DMS53 (cell line): ENCODE data around the gene UNC79.

Source experiments
- DNase-seq: peaks from one replicate; lab custom pipeline; 2025; lab: John Stamatoyannopoulos, UW

The UNC79 gene

DNA sequence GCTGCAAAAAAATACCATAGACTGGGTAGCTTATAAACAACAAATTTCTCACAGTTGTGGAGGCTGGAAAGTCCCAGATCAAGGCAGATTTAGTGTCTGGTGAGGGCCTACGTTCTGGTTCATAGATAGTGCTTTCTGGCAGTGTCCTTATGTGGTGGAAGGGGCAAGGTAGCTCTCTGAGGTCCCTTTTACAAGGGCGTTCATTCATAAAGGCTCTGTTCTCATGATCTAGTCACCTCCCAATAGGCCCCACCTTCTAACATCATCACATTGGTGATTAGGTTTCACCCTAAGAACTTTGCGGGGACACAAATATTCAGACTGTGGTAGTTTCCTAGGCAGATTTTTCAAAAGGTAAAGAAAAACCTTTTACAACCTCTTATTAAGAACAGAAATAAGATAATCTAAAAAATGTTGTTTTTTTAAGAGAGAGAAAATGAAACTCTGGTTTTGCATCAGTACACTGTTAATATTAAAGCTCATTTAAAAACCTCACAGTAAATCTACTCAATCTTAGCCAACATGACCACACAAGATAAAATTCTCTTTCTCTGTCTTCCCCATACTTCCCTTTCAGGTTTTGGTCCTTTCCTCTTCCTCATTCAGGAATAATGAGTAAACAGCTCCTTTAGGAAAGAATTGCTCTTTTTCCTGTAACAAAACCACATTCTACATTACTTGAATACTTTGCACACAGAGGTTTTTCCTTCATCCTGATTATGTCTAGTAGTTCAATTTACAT lies 117.5 kb downstream of the UNC79 start:
- DNase-seq = no peak

DNA sequence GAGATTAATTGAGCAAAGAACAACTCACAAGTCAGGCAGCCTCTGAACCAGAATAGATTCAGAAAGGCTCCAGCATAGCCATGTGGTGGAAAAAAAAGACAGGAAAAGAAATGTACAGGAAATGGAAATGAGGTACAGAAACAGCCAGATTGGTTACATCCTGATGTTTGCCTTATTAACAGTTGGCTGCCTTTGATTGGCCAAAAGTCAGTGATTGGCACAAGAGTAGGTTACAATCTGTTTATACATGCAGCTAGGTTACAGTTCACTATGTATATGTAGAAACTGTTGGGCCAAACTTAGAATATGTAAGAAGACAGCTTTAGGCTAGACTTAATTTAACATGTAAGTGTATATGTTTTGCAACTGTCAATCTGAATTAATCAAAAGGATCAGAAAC lies 118.9 kb downstream of the UNC79 start:
- DNase-seq = no peak

DNA sequence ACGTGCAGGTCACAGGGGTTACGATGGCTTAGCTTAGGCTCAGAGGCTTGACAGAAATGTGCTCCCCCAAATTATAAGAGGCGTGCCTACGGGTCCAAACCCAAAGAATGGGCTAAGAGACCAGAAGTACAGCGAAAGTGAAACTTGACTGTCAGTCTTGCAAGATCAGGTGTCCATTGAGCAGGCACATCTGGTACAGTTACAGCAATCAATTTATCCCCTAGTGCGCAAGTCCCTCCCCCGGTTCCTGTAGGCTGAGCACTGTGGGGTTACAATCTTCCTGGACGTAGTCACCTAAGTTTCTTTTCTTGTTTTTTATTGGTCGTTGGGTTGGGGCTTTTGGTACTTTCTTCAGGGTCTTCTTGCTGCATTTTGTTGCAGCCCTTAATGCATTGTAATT lies 134.2 kb downstream of the UNC79 start:
- no peak for DNase-seq

DNA sequence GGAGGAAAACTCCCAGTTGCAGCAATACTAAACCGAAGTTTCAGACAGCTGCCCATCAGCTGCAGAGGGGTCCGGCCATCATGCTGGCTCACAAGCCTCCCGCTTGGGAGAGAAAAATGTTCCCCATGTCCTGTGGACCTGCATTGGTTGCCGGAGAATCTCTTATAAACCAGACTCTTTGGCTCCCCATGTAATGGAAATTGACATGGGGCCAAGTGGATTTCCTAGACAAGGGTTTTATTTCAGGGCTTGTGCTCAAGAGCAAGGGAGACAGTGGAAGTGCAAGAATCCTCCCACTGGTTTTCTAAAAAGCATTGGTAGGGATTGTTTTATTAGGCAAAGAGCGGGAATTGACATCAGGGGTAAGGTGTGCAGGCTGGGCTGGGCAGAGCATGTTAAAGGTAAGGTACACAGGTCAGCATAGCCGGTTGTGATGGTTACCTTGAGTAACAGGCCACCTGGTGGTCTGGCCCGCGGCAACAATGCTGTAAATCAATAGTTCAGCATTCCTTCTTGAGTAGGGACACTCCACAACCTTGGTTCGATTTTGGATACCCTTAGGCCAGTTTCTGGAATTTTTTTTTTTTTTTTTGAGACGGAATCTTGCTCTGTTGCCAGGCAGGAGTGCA lies 135.4 kb downstream of the UNC79 start:
- DNase-seq = no peak

DNA sequence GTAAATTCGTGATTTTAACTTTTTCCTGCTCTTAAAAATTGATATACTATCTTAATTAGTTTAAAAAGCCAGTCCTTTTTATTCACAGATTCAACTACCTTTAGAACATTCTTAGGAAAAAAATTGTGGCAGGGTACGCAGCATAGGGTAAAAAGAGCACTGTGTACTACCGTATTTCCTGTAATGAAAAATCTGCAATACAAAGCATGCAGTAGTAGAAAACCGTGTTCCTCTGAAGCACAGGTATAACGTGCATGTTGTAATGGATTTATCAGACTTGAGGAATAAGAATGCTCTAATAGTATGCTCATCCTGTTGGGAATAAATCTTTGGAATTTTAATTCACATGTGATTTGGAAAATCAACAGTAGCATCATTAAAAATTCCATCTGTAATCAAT lies 140.5 kb downstream of the UNC79 start:
- no peak for DNase-seq

DNA sequence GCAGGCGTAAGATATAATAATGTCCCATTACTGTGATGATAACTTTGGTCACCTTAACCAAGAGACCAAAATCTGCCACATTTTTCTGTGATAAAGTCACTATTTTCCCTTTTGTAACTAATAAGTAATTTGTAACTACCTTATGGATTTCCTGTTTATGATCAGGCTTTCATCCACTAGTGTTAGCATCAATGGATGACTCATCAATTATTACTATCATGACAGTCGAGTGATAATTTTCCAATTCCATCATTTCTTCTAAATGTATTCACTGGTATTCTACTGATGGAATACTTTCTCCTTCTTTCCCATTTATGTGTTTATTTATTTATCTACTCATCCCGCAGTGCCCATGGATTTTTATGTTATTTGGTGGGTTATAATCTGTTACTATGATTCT lies 148.4 kb downstream of the UNC79 start:
- no peak for DNase-seq

DNA sequence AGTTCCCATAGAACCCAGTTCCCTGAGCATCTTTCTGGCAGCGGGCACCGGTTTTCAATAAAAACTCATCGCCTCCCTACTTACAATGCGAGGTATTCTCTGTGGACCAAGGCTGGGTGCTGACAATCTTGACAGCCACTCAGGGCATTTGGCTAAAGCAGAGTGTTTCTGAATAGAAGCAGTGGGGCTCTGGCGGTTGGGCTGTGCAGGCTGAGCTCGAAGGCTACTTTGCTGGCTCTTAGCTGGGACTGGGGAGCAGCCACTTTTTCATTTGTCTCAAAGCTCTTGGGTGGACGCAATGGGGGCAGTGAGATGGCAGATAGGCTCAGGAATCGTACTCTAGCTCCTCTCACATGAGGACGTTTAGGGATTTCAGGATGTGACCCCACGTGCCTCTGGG lies 151.8 kb downstream of the UNC79 start:
- no peak for DNase-seq

DNA sequence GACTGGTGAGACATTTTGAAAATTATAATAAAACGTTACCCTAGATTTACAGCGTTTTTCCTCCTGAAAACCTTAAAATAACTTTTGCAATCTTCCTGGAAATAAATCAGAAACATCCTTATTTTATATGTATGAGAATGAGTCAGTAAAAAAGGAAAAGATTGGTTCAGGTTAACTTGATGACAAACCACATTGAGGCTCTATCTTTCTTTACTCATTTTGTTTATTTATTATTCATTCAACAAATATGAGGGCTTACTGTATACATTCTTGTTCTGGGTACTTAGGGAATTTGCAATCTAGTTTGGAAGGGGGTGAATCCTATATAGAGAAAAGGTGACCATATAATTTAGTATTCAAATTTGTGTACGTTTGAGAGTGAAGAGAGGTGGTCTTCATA lies 156.6 kb downstream of the UNC79 start:
- no peak for DNase-seq

DNA sequence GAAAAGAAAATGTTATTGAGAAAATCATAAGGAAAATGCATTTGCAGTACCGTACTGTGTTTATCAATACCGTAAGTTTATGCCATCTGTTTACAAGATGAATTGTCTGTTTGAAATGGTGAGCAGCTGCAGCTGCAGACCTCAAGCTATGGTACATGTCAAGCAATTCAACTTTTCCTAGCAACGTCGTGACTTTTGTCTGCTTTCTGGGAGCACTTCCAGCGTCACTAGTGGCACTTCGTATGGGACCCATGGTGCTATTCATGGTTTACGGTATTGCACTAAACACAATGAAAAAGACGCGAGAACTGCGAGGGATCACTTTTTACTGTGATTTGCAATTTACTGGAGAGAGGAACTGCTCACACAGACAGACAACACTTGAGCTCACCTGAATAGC lies 160.8 kb downstream of the UNC79 start:
- no peak for DNase-seq

DNA sequence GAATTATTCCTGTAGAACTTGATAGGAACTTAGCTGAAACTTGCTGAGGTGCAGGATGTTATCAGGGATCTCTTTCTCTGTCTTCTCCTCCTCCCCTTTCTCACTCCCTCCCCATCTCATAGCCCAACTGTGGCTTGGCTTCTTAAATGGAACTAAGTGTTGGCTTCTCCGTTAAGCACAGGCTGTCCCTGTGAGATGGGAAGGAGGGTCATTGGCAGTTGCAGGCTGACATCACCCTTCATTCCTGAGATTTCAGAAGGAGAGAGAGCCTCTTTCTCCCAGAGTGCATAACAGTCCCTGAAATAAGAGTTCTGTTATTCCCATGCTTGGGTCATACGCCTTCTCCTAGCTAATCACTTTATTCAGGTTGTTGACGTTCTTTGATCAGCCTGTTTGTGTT lies 162.0 kb downstream of the UNC79 start:
- no peak for DNase-seq

DNA sequence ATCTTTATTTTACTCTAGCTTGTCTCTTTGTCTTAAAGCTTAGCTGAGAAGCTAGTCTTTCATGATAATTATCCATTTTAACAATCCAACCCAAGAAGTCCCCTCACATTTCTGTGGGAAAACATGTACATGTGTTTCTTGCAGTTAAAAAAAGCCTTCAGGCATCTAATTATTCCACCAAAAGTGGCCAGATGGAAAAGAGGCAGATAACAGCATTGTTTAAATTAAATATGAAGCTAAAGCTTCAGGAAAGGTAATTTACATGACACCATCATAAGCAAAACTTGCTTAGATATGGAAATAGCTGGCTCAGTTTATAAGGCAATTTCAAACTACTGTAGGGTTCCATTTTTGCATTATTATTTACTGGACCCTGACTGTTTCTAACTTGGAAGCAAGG lies 175.4 kb downstream of the UNC79 start:
- no peak for DNase-seq

DNA sequence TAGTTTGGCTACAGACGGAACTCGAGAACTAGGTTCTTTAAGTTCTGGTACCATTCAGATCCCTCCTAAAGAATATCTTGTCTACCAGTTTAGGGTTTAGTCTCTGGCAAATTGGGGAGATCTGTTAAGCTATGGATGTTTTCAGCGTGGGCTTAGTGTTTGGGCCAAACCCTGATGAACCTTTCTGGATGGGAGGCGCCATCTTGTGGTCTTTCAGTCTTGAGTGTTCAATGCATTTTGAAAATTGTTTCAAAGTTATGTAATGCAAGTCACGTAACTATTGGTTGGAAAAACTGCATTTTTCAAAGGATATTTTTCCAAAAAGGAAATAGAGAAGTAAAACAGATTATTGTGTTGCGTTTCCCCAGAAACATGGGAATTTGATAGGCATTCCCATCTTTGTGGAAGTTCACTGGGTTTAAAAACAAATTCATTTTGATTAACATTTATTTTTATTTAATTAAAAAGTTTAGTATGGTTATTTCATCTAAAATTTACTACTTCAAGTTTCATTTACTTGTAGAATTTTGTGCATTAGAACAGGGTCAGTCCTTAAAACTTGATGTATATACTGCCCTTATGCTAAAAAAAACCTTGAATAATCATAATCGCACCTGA lies 188.5 kb downstream of the UNC79 start:
- DNase-seq = peak; percentile 54

DNA sequence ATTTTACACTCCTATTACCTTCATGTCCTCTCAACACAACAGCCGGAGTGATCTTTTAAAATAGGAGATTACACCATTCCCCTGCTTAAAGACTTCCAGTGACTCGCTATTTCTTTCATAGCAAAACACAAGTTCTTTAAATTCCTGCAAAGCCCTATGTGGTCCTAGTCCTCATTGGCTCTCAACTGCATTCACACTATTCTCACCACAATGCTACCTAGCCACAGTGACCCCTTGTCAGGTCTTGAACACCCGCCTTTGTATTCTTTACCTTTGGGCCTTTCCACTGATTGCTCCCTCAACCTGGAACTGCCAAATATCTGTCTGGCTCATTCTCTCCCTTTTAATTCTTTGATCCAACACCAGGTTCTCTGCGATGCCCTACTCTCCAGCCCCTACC lies 197.3 kb downstream of the UNC79 start:
- DNase-seq = no peak

DNA sequence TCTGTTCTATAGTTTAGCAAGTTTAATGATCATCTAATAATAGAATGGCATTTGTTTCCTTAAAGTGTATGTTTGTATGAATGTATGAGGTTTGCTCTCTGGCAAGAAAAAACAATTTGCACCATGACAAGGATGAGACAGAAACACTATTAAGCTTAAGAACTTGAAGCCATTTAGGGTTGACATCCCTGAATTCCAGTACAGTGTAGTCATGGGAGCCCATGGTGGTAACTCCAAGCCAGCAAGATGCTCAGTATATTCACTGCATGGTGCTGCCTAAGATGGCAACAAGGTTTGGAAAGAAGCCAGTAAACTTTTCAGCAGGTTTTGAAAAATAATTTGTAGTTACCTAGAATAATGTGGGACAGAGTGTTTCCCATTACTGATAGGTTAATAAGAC lies 198.9 kb downstream of the UNC79 start:
- no peak for DNase-seq

DNA sequence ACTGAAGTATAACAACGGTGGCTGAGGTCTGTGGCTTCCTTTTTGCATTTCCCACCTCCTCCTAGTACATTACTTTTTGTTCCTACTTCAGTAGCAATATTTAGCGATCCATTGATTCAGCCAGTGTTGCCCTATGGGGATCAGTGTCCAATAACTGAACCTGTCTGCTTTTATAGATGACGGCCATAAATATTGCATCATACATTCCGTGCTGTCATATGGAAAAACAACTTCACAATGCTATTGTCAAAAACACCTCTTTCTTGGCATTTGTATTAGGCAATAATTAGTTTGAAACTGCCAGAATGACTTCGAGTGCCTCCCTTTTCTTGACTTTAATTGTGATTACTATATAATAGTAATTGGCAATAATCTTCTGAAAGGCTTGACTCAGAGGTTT lies 208.1 kb downstream of the UNC79 start:
- no peak for DNase-seq

DNA sequence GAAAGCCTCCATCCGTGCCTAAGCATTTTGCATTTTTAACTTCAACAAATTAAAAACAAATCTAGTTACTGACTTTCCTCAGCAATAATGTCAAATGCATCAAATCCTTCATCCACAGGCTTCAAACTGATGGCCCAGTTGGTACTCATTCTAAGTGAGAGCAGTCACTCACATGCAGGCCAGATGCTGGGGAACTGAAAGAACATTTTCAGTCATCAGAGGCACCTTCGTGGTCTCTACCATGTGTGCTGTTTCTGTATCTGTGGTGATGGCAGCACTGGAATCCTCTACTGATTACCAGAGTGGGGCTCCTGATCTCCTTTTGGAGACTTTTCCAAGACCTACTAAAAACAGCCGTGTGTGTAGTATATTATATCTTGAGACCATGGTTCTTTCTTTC lies 212.4 kb downstream of the UNC79 start:
- DNase-seq = no peak

DNA sequence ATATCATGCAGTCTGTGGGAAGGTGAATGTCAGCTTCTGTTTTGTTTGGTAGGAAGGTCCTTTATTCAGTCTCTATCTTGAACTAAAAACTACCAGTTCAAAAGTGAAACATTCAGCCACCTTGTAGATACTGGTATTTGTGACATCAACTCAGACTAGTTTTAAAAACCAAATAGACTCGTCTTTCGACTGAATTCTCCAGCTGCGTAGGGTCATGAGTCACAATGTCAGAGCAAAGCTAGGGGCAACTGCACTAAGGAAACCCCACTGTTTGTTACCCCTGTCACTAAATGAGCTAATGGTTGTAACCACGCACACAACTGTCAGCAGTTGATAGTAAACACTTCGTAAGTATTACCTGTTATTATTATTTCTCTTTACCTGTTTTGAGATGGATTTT lies 212.9 kb downstream of the UNC79 start:
- DNase-seq = no peak

DNA sequence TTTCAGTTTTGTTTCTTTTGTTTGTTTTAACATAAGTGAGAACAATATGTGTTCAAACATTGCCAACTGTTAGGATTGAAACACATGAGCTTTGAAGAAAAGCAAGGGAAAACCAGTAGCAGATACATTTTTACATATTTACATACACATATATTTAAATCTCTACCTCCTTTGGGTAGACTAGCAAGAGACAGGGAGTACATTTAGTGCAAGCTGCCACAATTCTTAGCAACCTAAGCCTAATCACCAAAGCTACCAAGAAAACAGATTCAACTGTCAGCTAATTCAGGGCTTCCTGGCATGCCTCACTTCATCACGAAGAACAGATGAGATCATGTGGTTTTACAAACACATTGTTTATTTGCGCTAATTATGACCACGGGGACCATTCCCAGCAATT lies 214.5 kb downstream of the UNC79 start:
- DNase-seq = no peak

DNA sequence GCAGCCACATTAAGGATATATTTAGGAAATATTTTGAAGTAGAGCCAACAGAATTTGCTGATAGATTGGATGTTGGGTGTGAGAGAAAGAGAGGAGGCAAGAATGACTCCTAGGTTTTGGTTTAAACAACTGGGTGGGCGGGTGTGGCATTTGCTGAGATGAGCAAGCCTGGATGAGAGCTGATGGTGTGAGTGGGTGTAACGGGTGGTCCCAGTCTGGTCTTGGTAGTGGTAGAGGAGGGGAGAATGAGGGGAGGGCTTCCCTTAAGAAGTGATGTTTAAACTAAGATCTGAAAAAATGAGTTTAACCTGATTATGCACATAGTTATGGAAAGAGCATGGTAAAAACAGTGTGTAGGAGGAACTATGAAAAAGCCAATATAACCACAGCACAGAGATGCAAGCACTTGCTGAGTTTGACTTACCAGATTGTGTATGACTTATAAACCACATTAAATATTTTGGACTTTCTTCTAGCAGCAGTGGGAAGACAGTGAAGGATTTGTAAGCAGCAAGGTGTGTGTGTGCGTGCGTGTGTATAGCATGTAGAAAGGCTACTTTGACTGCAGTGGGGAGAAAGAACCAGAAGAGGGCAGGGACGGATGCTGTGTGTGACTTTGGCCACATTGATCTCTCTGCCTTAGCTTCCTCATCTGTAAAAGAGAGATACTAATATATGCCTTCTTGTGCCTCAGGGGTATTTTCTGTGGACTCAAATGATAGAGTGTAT lies 217.9 kb downstream of the UNC79 start:
- peak; percentile 35 for DNase-seq

DNA sequence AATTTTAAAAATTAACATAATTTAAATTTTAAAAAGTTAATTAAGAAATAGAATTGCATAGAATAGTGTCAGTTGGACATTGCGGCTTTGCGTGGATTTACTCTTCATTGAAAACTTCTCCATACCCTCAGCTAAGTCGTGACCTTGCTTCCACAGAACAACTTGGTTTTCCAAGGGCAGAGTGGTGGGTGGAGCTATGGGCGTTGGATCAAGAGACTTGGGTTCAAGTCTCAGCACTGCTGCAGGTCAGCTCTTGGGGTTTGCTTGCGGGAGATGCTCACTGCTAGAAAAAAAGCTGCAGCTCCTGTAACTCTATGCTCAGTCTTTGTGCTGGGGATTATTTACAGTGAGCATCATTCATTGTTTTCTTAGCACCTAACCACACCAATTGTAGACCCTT lies 223.9 kb downstream of the UNC79 start:
- no peak for DNase-seq

DNA sequence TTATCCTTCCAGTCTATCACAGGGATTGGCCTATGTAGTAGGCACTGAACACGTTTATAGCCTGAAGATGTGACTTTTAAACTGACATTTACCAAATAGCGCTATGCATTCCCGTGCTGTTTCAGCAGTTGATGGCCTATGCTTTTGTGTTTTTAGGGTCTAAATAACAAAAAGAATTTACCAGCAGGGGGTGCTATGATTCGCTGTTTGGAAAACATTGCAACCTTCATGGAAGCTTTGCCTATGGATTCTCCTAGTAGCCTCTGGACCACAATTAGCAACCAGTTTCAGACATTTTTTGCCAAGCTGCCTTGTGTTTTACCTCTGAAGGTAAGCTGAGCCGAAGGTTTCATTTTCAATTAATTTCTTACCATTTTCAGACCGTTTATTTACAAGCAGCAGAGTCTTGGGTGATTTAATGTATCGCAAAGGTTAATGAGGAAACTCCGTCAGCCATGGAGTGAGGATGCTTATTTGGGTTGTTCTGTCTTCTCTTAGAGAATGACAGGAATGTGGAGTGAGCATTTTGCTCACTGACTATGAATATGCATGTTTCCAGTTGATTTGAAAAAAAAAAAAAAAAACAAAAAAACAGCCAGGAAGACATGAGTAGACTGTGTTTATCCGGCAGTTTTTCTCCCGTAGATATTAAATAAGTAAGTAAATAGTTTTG lies 224.5 kb downstream of the UNC79 start:
- peak; percentile 65 for DNase-seq

DNA sequence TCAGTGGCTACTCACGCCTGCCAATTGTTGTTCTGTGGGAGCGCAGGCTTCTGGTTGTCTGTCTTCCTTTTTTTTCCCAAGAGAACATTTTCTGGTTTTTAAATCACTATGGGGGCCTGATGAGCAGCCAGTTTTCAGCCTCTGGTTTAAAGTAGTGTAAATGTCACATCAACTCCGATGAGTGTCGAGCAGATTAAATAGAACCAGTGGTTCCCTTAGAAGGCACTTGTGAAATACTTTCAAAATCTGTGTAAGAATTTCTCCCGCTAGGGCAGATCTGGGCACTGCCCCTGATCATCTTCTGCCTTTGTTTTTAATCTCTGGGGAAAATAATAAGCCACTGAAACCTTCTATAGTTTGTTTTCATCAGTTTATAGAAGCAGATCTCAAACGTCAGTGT lies 227.1 kb downstream of the UNC79 start:
- DNase-seq = no peak
